SK-N-SH treated with all-trans-retinoic acid at 6 μM for 48 hours (cell line): ENCODE results near the gene WBP2.

Source experiments
- ATAC-seq: fragments of 200-7000 bp; cut with Tn5 transposase; 3 replicates; pipeline ENCODE4 v1.9.1; 2020; ENCODE audit warnings: mild to moderate bottlenecking, moderate library complexity
- ARNTL ChIP-seq: fragments of 450-650 bp; formaldehyde crosslinking; IDR thresholded peaks from 2 replicates; pipeline ENCODE4 v1.5.0; 2020; ENCODE audit warnings: low read depth, mild to moderate bottlenecking, moderate library complexity, borderline replicate concordance
- BACH2 ChIP-seq: fragments of 250-450 bp; sonication (Bioruptor Pico); IDR thresholded peaks from 2 replicates; pipeline ENCODE4 v1.9.0; 2021; ENCODE audit warnings: mild to moderate bottlenecking, borderline replicate concordance
- CREB5 ChIP-seq: fragments of 250-450 bp; sonication (Bioruptor Pico); IDR thresholded peaks from 2 replicates; pipeline ENCODE4 v1.5.1; 2020; ENCODE audit warnings: low read depth, mild to moderate bottlenecking, moderate library complexity
- CSRNP3 ChIP-seq: fragments of 250-450 bp; sonication (Bioruptor Pico); IDR thresholded peaks from 2 replicates; pipeline ENCODE4 v1.5.1; 2021; ENCODE audit warnings: mild to moderate bottlenecking, moderate library complexity
- ESRRG ChIP-seq: fragments of 250-450 bp; sonication (Bioruptor Pico); IDR thresholded peaks from 2 replicates; pipeline ENCODE4 v1.6.1; 2021; ENCODE audit warnings: mild to moderate bottlenecking
- GLIS3 ChIP-seq: fragments of 250-450 bp; sonication (Bioruptor Pico); IDR thresholded peaks from 2 replicates; pipeline ENCODE4 v1.5.0; 2020; ENCODE audit warnings: mild to moderate bottlenecking, moderate library complexity
- OSR1 ChIP-seq: fragments of 250-450 bp; sonication (Bioruptor Pico); IDR thresholded peaks from 2 replicates; pipeline ENCODE4 v1.8.0; 2022; ENCODE audit warnings: moderate library complexity, mild to moderate bottlenecking, inconsistent platforms
- PATZ1 ChIP-seq: fragments of 250-450 bp; sonication (Bioruptor Pico); IDR thresholded peaks from 2 replicates; pipeline ENCODE4 v1.8.0; 2020; ENCODE audit warnings: mild to moderate bottlenecking, moderate library complexity, borderline replicate concordance
- POU6F1 ChIP-seq: fragments of 250-450 bp; sonication (Bioruptor Pico); IDR thresholded peaks from 2 replicates; pipeline ENCODE4 v1.8.0; 2021; ENCODE audit warnings: low read depth, mild to moderate bottlenecking, moderate library complexity, borderline replicate concordance
- PPARA ChIP-seq: fragments of 250-450 bp; sonication (Bioruptor Pico); IDR thresholded peaks from 2 replicates; pipeline ENCODE4 v1.5.0; 2020; ENCODE audit warnings: mild to moderate bottlenecking, borderline replicate concordance
- RARB ChIP-seq: fragments of 250-450 bp; sonication (Bioruptor Pico); IDR thresholded peaks from 2 replicates; pipeline ENCODE4 v1.8.0; 2021; ENCODE audit warnings: mild to moderate bottlenecking, moderate library complexity
- SNAI2 ChIP-seq: fragments of 250-450 bp; sonication (Bioruptor Pico); IDR thresholded peaks from 2 replicates; pipeline ENCODE4 v1.5.0; 2020; ENCODE audit warnings: mild to moderate bottlenecking, moderate library complexity
- TCF4 ChIP-seq: fragments of 250-450 bp; sonication (Bioruptor Pico); IDR thresholded peaks from 2 replicates; pipeline ENCODE4 v1.8.0; 2021; ENCODE audit warnings: mild to moderate bottlenecking, moderate library complexity, borderline replicate concordance
- TOX ChIP-seq: fragments of 250-450 bp; sonication (Bioruptor Pico); IDR thresholded peaks from 2 replicates; pipeline ENCODE4 v1.8.0; 2021; ENCODE audit warnings: mild to moderate bottlenecking, moderate library complexity, borderline replicate concordance
- TSHZ2 ChIP-seq: fragments of 250-450 bp; sonication (Bioruptor Pico); IDR thresholded peaks from 2 replicates; pipeline ENCODE4 v1.5.0; 2020; ENCODE audit warnings: mild to moderate bottlenecking, moderate library complexity
- ZFP3 ChIP-seq: fragments of 250-450 bp; sonication (Bioruptor Pico); IDR thresholded peaks from 2 replicates; pipeline ENCODE4 v1.5.0; 2020; ENCODE audit warnings: mild to moderate bottlenecking, moderate library complexity
- ZFP30 ChIP-seq: fragments of 450-650 bp; formaldehyde crosslinking; IDR thresholded peaks from 2 replicates; pipeline ENCODE4 v1.5.0; 2022; ENCODE audit warnings: mild to moderate bottlenecking, moderate library complexity
- ZNF565 ChIP-seq: fragments of 450-650 bp; formaldehyde crosslinking; conservative IDR thresholded peaks from 2 replicates; pipeline ENCODE4 v1.5.0; 2020; ENCODE audit warnings: low read depth, mild to moderate bottlenecking, moderate library complexity

The WBP2 gene

GRCh38 chr17:75874323-75875181, 19.4 kb upstream of the WBP2 start:
- no peak for TF ChIP-seq CREB5
- no peak for TF ChIP-seq SNAI2 (CRISPR knock-in tag)
- no peak for TF ChIP-seq ESRRG (CRISPR knock-in tag)
- TF ChIP-seq TSHZ2 (CRISPR knock-in tag), result no peak
- TF ChIP-seq RARB (CRISPR knock-in tag), result no peak
- no peak for TF ChIP-seq BACH2
- no peak for TF ChIP-seq TCF4
- no peak for TF ChIP-seq TOX (CRISPR knock-in tag)
- TF ChIP-seq ZFP3 (CRISPR knock-in tag), result no peak
- no peak for TF ChIP-seq ARNTL (CRISPR knock-in tag)
- TF ChIP-seq CSRNP3, result no peak
- TF ChIP-seq POU6F1, result no peak
- no peak for TF ChIP-seq ZFP30 (CRISPR knock-in tag)
- no peak for TF ChIP-seq PPARA
- no peak for ATAC-seq

- no peak for ATAC-seq
- TF ChIP-seq OSR1 (CRISPR knock-in tag) (no peak), RARB (CRISPR knock-in tag) (no peak), TOX (CRISPR knock-in tag) (no peak), GLIS3 (CRISPR knock-in tag) (no peak), CSRNP3 (no peak), TCF4 (no peak), POU6F1 (no peak), BACH2 (no peak), ZNF565 (CRISPR knock-in tag) (no peak), PATZ1 (no peak), ARNTL (CRISPR knock-in tag) (no peak)
Observed at GRCh38 chr17:75873587-75874322, 18.6 kb upstream of the WBP2 start.
